Measurements from ENCODE around the gene ACRBP. TPM values are rescaled to one million over a fixed set of nuclear protein-coding genes. Genes with fewer than 3 reads are reported as not detected.

ACRBP gene
- total and polyA plus RNA-seq, 2 donors (not counting 1 experiment from before 2014, with no cell fraction given) = 10.7 to 12.3 TPM

DNA sequence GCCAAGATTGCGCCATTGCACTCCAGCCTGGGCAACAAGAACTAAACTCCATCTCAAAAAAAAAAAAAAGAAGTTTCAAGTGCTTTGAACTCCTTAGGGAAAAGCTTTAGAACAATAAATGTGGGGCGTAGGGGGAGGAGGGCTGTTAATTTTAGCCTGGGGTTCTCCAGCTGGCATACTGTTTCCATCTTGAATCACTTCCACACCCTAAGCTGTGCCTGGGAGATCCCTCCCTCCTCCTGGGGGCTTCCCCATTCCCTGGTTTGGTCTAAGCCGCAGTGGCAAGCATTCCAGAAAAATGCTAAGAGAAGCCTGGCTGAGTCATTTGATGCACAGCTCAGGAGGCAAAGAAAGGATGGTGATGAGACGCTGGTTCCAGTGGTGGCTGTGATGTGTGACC is 44.2 kb upstream of the ACRBP start:
- Histone ChIP-seq H3K27ac (ENCODE audit: low read length in 2 of 2) (no peak overlapping the region), H3K4me2 (replicated peaks; ENCODE audit: low read depth, low read length, poor library complexity, severe bottlenecking) (no peak overlapping the region), H3K27me3 (replicated peaks in 1 of 4; ENCODE audit: control extremely low read depth in 1 of 4, control insufficient read depth in 3 of 4, insufficient read depth in 4 of 4, low read length in 3 of 4) (no peaks in the 10 kb centered on the region), H3K4me3 (ENCODE audit: control extremely low read depth in 1 of 5, extremely low read depth in 1 of 5, insufficient read depth in 1 of 5, low read depth in 2 of 5, low read length in 4 of 5) (no peak overlapping the region), H3K9me3 (ENCODE audit: control extremely low read depth in 1 of 3, control insufficient read depth in 2 of 3, insufficient read depth in 1 of 3, low read length in 2 of 3) (peaks cover 0 to 3% (median 0%) of the 10 kb centered on the region in 3 donors), H3K9ac (ENCODE audit: low read length) (no peak overlapping the region), H3K79me2 (ENCODE audit: control insufficient read depth, insufficient read depth, low read length) (peaks cover 50% of the 10 kb centered on the region), H3K4me1 (ENCODE audit: control insufficient read depth in 2 of 2, insufficient read depth in 2 of 2, low read length in 2 of 2) (peaks cover 33 to 44% of the 10 kb centered on the region in 2 donors), H3K36me3 (replicated peaks in 1 of 2; ENCODE audit: control extremely low read depth in 1 of 2, control insufficient read depth in 1 of 2, extremely low read depth in 1 of 2, insufficient read depth in 2 of 2, low read length in 1 of 2) (peaks cover 0 to 10% of the 10 kb centered on the region in 2 experiments), H2AFZ (ENCODE audit: insufficient read depth, low read depth, low read length, poor library complexity, severe bottlenecking) (no peak overlapping the region), H4K20me1 (ENCODE audit: control insufficient read depth, insufficient read depth, low read length, poor library complexity, severe bottlenecking) (no peaks in the 10 kb centered on the region)
- 94% methylated on average over 2 of the region's 4 CpGs for WGBS (ENCODE audit: insufficient coverage)
- ATAC-seq (ENCODE audit: low read depth) (no peak), DNase-seq (no peak)
- Mint-ChIP-seq H3K4me1 (peaks cover 57% of the 10 kb centered on the region), H3K27me3 (no peaks in the 10 kb centered on the region), H3K4me3 (peak overlapping the region; percentile 37), H3K27ac (no peak overlapping the region), H3K9me3 (ENCODE audit: insufficient read depth) (no peaks in the 10 kb centered on the region)
- ChIA-PET CTCF (interaction anchor here (0.9 to 2.0 kb wide), 2 partner anchors 32 to 75 kb away, joined by 3 to 7 read pairs; partner anchors contain the start of gene COPS7A), POLR2A (interaction anchor here (0.7 kb wide), 1 partner anchor 81 kb away, joined by 5 read pairs; no protein-coding TSS in a partner anchor)
- TF ChIP-seq, protein P1, sequence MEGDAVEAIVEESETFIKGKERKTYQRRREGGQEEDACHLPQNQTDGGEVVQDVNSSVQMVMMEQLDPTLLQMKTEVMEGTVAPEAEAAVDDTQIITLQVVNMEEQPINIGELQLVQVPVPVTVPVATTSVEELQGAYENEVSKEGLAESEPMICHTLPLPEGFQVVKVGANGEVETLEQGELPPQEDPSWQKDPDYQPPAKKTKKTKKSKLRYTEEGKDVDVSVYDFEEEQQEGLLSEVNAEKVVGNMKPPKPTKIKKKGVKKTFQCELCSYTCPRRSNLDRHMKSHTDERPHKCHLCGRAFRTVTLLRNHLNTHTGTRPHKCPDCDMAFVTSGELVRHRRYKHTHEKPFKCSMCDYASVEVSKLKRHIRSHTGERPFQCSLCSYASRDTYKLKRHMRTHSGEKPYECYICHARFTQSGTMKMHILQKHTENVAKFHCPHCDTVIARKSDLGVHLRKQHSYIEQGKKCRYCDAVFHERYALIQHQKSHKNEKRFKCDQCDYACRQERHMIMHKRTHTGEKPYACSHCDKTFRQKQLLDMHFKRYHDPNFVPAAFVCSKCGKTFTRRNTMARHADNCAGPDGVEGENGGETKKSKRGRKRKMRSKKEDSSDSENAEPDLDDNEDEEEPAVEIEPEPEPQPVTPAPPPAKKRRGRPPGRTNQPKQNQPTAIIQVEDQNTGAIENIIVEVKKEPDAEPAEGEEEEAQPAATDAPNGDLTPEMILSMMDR (IDR thresholded peaks at IDR 0.05) = no peak
- no peak for TF ChIP-seq EZH2 (IDR thresholded peaks at IDR 0.05; ENCODE audit: borderline replicate concordance, insufficient read depth, low read depth, low read length, poor library complexity, severe bottlenecking)
- intact Hi-C loops (cut with micrococcal nuclease) = no loop called here

Measured in B cell (primary cell).